ENCODE results near the gene CNDP2. TPM values are rescaled to one million over a fixed set of nuclear protein-coding genes. Genes with fewer than 3 reads are reported as not detected.

Gene CNDP2
- total RNA-seq, 1 donor = 38.4 TPM

GRCh38 chr18:74489676-74490075 lies 6.5 kb upstream of the CNDP2 start:
- TF ChIP-seq CTCF (IDR thresholded peaks at IDR 0.05; ENCODE audit: insufficient read depth, low read depth, low read length) = no peak
- H3K4me3 ChIP-seq (ENCODE audit: low read depth, low read length) = peak overlapping the region; percentile 51
- DNase-seq (ENCODE audit: low read depth) = peak; percentile 79

GRCh38 chr18:74492259-74492658 lies 3.9 kb upstream of the CNDP2 start:
- DNase-seq (ENCODE audit: low read depth) = no peak
- TF ChIP-seq CTCF (IDR thresholded peaks at IDR 0.05; ENCODE audit: insufficient read depth, low read depth, low read length) = no peak
- H3K4me3 ChIP-seq (ENCODE audit: low read depth, low read length) = no peak overlapping the region

GRCh38 chr18:74493689-74494088 lies 2.5 kb upstream of the CNDP2 start:
- H3K4me3 ChIP-seq (ENCODE audit: low read depth, low read length) = no peak overlapping the region
- DNase-seq (ENCODE audit: low read depth) = peak; percentile 72
- TF ChIP-seq CTCF (IDR thresholded peaks at IDR 0.05; ENCODE audit: insufficient read depth, low read depth, low read length) = peak; percentile 62

GRCh38 chr18:74494514-74494913 lies 1.6 kb upstream of the CNDP2 start:
- TF ChIP-seq CTCF (IDR thresholded peaks at IDR 0.05; ENCODE audit: insufficient read depth, low read depth, low read length) = no peak
- no peak for DNase-seq (ENCODE audit: low read depth)

GRCh38 chr18:74496508-74497323 lies 553 bp downstream of the CNDP2 start:
- TF ChIP-seq CTCF (IDR thresholded peaks at IDR 0.05; ENCODE audit: insufficient read depth, low read depth, low read length) = peak; percentile 15
- peak overlapping the region; percentile 90 for H3K4me3 ChIP-seq (ENCODE audit: low read depth, low read length)
- DNase-seq (ENCODE audit: low read depth) = peak; percentile 57

More at GRCh38 chr18:74494514-74494913, 1.6 kb upstream of the CNDP2 start:
- no peak overlapping the region for H3K4me3 ChIP-seq (ENCODE audit: low read depth, low read length)

- DNase-seq (ENCODE audit: low read depth) = no peak
- peak overlapping the region; percentile 90 for H3K4me3 ChIP-seq (ENCODE audit: low read depth, low read length)
These were observed 1.1 kb downstream of the CNDP2 start for GRCh38 chr18:74497324-74497676.

More at GRCh38 chr18:74497324-74497676, 1.1 kb downstream of the CNDP2 start:
- TF ChIP-seq CTCF (IDR thresholded peaks at IDR 0.05; ENCODE audit: insufficient read depth, low read depth, low read length) = no peak
